A673 (cell line): ENCODE results near the gene RAB3A. TPM values are rescaled to one million over a fixed set of nuclear protein-coding genes. Genes with fewer than 3 reads are reported as not detected.

Source experiments
- BruUV-seq: library from RNA; stranded (reverse); fragments of 400-500 nt; replicated peaks from 2 replicates; lab custom pipeline; 2021; lab: Mats Ljungman, UMichigan
- CTCF ChIA-PET: fragments of 300-600 bp; sonication (Branson Sonifier 250); formaldehyde crosslinking; loops from one replicate; lab custom pipeline; 2022; ENCODE audit warnings: antibody characterized with exemption; lab: Charles Lee
- POLR2A ChIA-PET: fragments of 300-600 bp; sonication (Branson Sonifier 250); formaldehyde crosslinking; loops from one replicate; lab custom pipeline; 2022; ENCODE audit warnings: antibody characterized with exemption; ENCODE audit not compliant: low non-redundant PET; lab: Charles Lee
- DNase-seq: peaks from one replicate; pipeline ENCODE4 v3.0.0-alpha.2; 2015; ENCODE audit warnings: low spot score
- H3K27ac ChIP-seq: fragments of 200-600 bp; sonication (generic); 2 replicates; pipeline ENCODE4 v1.5.1; 2016; ENCODE audit warnings: mixed run types, low read depth, mild to moderate bottlenecking, mixed read lengths, antibody characterized with exemption, low read length; ENCODE audit not compliant: poor library complexity, severe bottlenecking
- H3K27me3 ChIP-seq: fragments of 200-600 bp; sonication (generic); replicated peaks from 2 replicates; pipeline ENCODE4 v1.6.1; 2017; ENCODE audit warnings: mixed run types, low read depth, mild to moderate bottlenecking, mixed read lengths, antibody characterized with exemption, low read length; ENCODE audit not compliant: insufficient read depth, poor library complexity
- H3K36me3 ChIP-seq: fragments of 200-600 bp; sonication (generic); 2 replicates; pipeline ENCODE4 v1.6.1; 2016; ENCODE audit warnings: mixed run types, mild to moderate bottlenecking, mixed read lengths, antibody characterized with exemption, low read length; ENCODE audit not compliant: insufficient read depth, poor library complexity, severe bottlenecking
- H3K4me1 ChIP-seq: fragments of 200-600 bp; sonication (generic); 2 replicates; pipeline ENCODE4 v1.6.1; 2017; ENCODE audit warnings: mixed run types, mild to moderate bottlenecking, mixed read lengths, antibody characterized with exemption, low read length; ENCODE audit not compliant: insufficient read depth, poor library complexity, severe bottlenecking
- H3K4me3 ChIP-seq: fragments of 200-600 bp; sonication (generic); 2 replicates; pipeline ENCODE4 v1.5.1; 2016; ENCODE audit warnings: low read depth, mixed run types, mild to moderate bottlenecking, mixed read lengths, low read length; ENCODE audit not compliant: poor library complexity, severe bottlenecking
- H3K9me3 ChIP-seq: fragments of 200-600 bp; sonication (generic); 2 replicates; pipeline ENCODE4 v1.6.1; 2016; ENCODE audit warnings: mixed run types, low read depth, mild to moderate bottlenecking, mixed read lengths, antibody characterized with exemption, low read length; ENCODE audit not compliant: poor library complexity, severe bottlenecking
- EZH2 ChIP-seq: fragments of 200-600 bp; sonication (generic); IDR thresholded peaks from 2 replicates; pipeline ENCODE4 v1.6.1; 2017; ENCODE audit warnings: borderline replicate concordance, low read depth, mild to moderate bottlenecking, mixed read lengths, antibody characterized with exemption, low read length; ENCODE audit not compliant: poor library complexity, severe bottlenecking
- intact Hi-C: fragments of 100-400 bp; cut with micrococcal nuclease; formaldehyde crosslinking; loops from one replicate; pipeline ENCODE4 v1.10.0; 2022; ENCODE audit not compliant: unreplicated experiment
- total RNA-seq: library from RNA; stranded (reverse); gene quantifications from 2 replicates; pipeline ENCODE4 v1.2.3, GENCODE V29; 2021
- TF ChIP-seq, protein P1 (sequence below): fragments of 300-800, 200-600 bp; sonication (generic); conservative IDR thresholded peaks from 2 replicates; pipeline ENCODE4 v1.5.1; 2017; ENCODE audit warnings: low read depth, mild to moderate bottlenecking, antibody characterized with exemption, low read length, moderate library complexity, mixed read lengths

RAB3A gene
- total RNA-seq, 1 experiment from 2014 or later = 2.9 TPM

DNA sequence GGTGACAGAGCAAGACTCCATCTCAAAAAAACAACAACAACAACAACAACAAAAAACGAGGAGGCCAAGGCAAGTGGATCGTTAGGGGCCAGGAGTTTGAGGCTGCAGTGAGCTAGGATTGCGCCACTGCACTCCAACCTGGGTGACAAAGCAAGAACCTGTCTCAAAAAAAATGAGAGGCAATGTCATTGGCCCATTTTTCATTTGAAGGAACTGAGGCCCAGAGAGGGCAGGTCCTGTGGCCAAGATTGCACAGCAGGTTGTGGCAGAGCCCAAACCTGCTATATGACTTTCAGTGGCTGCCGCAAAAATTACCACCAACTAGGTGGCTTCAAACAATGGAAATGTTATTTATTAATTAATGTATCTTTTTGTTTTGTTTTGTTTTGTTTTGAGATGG, 45.4 kb downstream of the RAB3A start:
- POLR2A ChIA-PET = no interaction called here
- CTCF ChIA-PET = no interaction called here
- intact Hi-C loops = no loop called here
- TF ChIP-seq, protein P1, sequence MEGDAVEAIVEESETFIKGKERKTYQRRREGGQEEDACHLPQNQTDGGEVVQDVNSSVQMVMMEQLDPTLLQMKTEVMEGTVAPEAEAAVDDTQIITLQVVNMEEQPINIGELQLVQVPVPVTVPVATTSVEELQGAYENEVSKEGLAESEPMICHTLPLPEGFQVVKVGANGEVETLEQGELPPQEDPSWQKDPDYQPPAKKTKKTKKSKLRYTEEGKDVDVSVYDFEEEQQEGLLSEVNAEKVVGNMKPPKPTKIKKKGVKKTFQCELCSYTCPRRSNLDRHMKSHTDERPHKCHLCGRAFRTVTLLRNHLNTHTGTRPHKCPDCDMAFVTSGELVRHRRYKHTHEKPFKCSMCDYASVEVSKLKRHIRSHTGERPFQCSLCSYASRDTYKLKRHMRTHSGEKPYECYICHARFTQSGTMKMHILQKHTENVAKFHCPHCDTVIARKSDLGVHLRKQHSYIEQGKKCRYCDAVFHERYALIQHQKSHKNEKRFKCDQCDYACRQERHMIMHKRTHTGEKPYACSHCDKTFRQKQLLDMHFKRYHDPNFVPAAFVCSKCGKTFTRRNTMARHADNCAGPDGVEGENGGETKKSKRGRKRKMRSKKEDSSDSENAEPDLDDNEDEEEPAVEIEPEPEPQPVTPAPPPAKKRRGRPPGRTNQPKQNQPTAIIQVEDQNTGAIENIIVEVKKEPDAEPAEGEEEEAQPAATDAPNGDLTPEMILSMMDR = no peak
- TF ChIP-seq EZH2 = no peak
- Histone ChIP-seq H3K36me3 (peaks cover 22% of the 10 kb centered on the region), H3K4me3 (no peak overlapping the region), H3K27ac (no peak overlapping the region), H3K27me3 (no peaks in the 10 kb centered on the region), H3K9me3 (no peaks in the 10 kb centered on the region), H3K4me1 (no peaks in the 10 kb centered on the region)
- no TSS peak for BruUV-seq
- DNase-seq = no peak

DNA sequence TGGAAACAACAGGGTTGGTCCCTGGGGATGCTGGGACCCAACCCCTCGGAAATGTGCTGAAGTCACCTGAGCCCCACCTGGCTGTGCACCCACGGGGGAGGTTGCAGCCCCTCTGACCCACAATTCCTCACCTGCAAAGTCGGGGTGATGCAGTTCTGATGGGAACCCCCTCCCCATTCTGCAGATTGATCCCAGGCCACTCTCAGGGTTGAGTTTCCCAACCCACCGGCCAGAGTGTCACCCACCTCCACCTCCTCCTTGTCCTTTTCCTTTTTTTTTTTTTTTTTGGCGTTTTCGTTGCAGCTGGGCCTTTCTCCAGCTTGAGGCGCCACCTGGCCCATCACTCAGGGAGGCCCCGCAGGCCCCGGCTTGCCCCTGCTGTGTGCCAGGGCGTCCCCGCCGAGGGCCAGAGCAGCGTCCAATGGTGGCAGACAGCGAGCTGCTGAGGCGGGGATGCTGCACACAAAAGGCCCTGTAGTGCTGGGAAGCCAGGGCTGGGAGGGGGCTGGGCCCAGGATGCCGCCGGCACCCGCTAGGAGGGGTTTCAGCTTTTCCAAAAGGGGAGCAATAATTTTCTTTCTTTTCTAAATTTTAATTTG, 46.3 kb downstream of the RAB3A start:
- ChIA-PET POLR2A (no interaction called here), CTCF (no interaction called here)
- no peak for DNase-seq
- H3K9me3 ChIP-seq = no peaks in the 10 kb centered on the region
- no peaks in the 10 kb centered on the region for H3K4me1 ChIP-seq
- H3K27me3 ChIP-seq = no peaks in the 10 kb centered on the region
- no peak overlapping the region for H3K27ac ChIP-seq
- no TSS peak for BruUV-seq
- TF ChIP-seq, protein P1 = no peak
- no peak for TF ChIP-seq EZH2
- peaks cover 14% of the 10 kb centered on the region for H3K36me3 ChIP-seq
- intact Hi-C loops = no loop called here
- no peak overlapping the region for H3K4me3 ChIP-seq

DNA sequence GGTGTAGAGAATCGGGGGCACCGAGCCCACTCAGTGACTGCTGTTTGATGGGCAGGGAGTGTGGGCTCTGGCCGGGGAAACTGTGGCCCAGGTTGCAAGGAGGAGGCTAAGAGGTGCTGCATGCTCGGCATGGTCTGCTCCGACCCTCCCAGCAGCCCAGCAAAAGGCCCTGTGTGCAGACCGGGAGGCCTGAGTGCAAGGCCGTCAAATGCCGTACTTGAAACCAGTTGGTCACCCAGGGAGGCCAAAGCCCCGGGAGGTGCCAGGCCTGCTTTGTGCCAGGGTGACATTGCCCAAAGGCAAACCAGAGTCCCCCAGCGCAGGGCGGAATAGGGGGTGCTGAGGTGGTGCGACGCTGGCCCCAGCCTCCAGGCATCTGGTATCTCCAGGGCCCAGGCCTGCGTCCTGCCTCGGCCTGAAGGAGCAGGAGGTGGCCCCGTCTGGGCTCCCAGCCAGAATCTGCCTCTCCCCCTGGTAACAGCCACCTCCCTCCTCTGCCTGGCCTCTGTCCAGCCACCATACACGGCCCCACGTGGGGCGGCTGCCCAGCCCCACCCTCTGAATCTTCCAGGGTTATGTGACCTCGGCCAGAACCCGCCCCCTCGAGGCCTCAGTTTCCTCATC, 46.9 kb downstream of the RAB3A start:
- Histone ChIP-seq H3K36me3 (peaks cover 11% of the 10 kb centered on the region), H3K27me3 (no peaks in the 10 kb centered on the region), H3K27ac (no peak overlapping the region), H3K9me3 (no peaks in the 10 kb centered on the region), H3K4me3 (no peak overlapping the region), H3K4me1 (peaks cover 1% of the 10 kb centered on the region)
- POLR2A ChIA-PET = interaction anchor here (0.5 kb wide), 1 partner anchor 149 kb away, joined by 5 read pairs; the partner anchor contains the start of gene ARRDC2
- TF ChIP-seq, protein P1 = no peak
- no peak for TF ChIP-seq EZH2
- CTCF ChIA-PET = no interaction called here
- intact Hi-C loops = no loop called here
- BruUV-seq = no TSS peak
- DNase-seq = peak; percentile 30
